ENCODE results near the gene FBLN5. TPM values are rescaled to one million over a fixed set of nuclear protein-coding genes. Genes with fewer than 3 reads are reported as not detected.

Gene FBLN5
- total and polyA plus RNA-seq, 2 of the 4 experiments (the other 2 are of a cell fraction) = 10.6 to 76.4 TPM

DNA sequence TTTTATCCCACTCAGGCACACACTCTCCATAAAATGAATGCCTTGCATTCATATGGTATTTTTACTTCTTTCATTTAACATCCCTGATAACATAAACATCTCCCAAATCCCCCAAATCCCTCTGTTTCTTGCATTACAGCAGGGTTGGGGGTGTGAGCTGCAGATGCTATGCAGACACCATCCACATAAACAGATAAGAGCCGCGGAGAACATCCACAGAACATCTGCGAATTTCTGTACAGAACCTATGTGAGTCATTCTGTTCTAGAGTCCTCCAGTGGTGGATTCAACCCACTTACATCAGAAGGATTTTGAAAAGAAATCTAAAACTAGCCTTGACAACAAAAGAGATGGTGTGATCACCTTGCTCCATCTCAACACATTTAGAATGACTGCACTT is 20.3 kb downstream of the FBLN5 start:
- Histone ChIP-seq H3K14ac (replicated peaks; ENCODE audit: low read depth, low read length) (no peak overlapping the region), H3K27ac (ENCODE audit: insufficient read depth, low read length) (no peak overlapping the region), H3K9ac (ENCODE audit: low read depth, low read length) (no peak overlapping the region), H4K91ac (ENCODE audit: insufficient read depth, low read depth, low read length) (no peak overlapping the region), H3K23ac (ENCODE audit: low read depth, low read length) (no peak overlapping the region), H2BK120ac (ENCODE audit: low read depth, low read length) (no peak overlapping the region), H2AFZ (replicated peaks; ENCODE audit: low read length, poor library complexity) (no peak overlapping the region), H2AK5ac (ENCODE audit: low read depth, low read length) (no peak overlapping the region), H3K4ac (ENCODE audit: low read depth, low read length) (no peak overlapping the region), H2AK9ac (replicated peaks; ENCODE audit: low read depth, low read length, poor library complexity) (no peak overlapping the region), H3K4me3 (ENCODE audit: insufficient read depth, low read depth, low read length) (no peak overlapping the region), H4K5ac (ENCODE audit: low read depth, low read length) (no peak overlapping the region), H2BK5ac (ENCODE audit: low read depth, low read length, poor library complexity, severe bottlenecking) (no peak overlapping the region), H3K27me3 (ENCODE audit: control insufficient read depth, insufficient read depth, low read length) (no peaks in the 10 kb centered on the region), H4K8ac (ENCODE audit: low read depth in 2 of 2, low read length in 2 of 2) (no peak overlapping the region), H3K56ac (ENCODE audit: extremely low read depth, insufficient read depth, low read length) (no peak overlapping the region), H4K20me1 (ENCODE audit: insufficient read depth, low read length) (peaks cover 36% of the 10 kb centered on the region), H3K4me1 (ENCODE audit: control insufficient read depth, insufficient read depth, low read length) (peaks cover 6% of the 10 kb centered on the region), H3K4me2 (ENCODE audit: low read depth, low read length) (no peak overlapping the region), H3K79me1 (ENCODE audit: low read depth in 1 of 2, low read length in 2 of 2) (peaks cover 9 to 65% of the 10 kb centered on the region in 2 experiments), H3K18ac (ENCODE audit: low read depth, low read length) (no peak overlapping the region), H3K9me3 (ENCODE audit: control insufficient read depth, insufficient read depth, low read length) (no peaks in the 10 kb centered on the region), H3K9me1 (ENCODE audit: insufficient read depth, low read length) (peaks cover 13% of the 10 kb centered on the region; the same call in 1 of the 2 replicates), H2BK15ac (ENCODE audit: low read depth, low read length) (no peak overlapping the region), H3K36me3 (ENCODE audit: control insufficient read depth, insufficient read depth, low read length) (peaks cover 54% of the 10 kb centered on the region), H2BK20ac (ENCODE audit: low read depth, low read length) (no peak overlapping the region)
- dilution Hi-C loops (cut with HindIII; ENCODE audit: low sequenced_read_pairs, unreplicated experiment) (no loop called here), in situ Hi-C loops (cut with MboI; ENCODE audit: low sequenced_read_pairs) (no loop called here), intact Hi-C loops (cut with micrococcal nuclease) (no loop called here)
- DNase-seq = peak; percentile 11
- CTCF ChIA-PET = no interaction called here
- no CpG with 5 or more reads among the region's 3 CpGs for WGBS, 2 experiments (ENCODE audit: extremely low coverage in 2 of 2, insufficient read length in 1 of 2)
- TF ChIP-seq, protein P1, sequence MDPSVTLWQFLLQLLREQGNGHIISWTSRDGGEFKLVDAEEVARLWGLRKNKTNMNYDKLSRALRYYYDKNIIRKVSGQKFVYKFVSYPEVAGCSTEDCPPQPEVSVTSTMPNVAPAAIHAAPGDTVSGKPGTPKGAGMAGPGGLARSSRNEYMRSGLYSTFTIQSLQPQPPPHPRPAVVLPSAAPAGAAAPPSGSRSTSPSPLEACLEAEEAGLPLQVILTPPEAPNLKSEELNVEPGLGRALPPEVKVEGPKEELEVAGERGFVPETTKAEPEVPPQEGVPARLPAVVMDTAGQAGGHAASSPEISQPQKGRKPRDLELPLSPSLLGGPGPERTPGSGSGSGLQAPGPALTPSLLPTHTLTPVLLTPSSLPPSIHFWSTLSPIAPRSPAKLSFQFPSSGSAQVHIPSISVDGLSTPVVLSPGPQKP (IDR thresholded peaks at IDR 0.05; ENCODE audit: borderline replicate concordance, low read depth, low read length) = no peak
- TF ChIP-seq RFX5 (IDR thresholded peaks at IDR 0.05; ENCODE audit: low read depth, low read length) (no peak), FOS (IDR thresholded peaks at IDR 0.05; ENCODE audit: low read depth, low read length) (no peak), CHD1 (IDR thresholded peaks at IDR 0.05; ENCODE audit: low read depth, low read length) (no peak), RAD21 (IDR thresholded peaks at IDR 0.05; ENCODE audit: low read length) (no peak), POLR2A (IDR thresholded peaks at IDR 0.05; ENCODE audit: low read depth, low read length) (no peak), MAFK (IDR thresholded peaks at IDR 0.05; ENCODE audit: low read depth, low read length) (no peak), MXI1 (IDR thresholded peaks at IDR 0.05; ENCODE audit: borderline replicate concordance, low read depth, low read length) (no peak), RCOR1 (IDR thresholded peaks at IDR 0.05; ENCODE audit: insufficient replicate concordance, low read length) (no peak), CEBPB (IDR thresholded peaks at IDR 0.05; ENCODE audit: low read depth, low read length) (no peak), NFE2L2 (IDR thresholded peaks at IDR 0.05; ENCODE audit: low read depth, low read length) (no peak), MAZ (IDR thresholded peaks at IDR 0.05; ENCODE audit: borderline replicate concordance, low read depth, low read length) (no peak), BHLHE40 (IDR thresholded peaks at IDR 0.05; ENCODE audit: low read depth, low read length) (no peak), SMC3 (IDR thresholded peaks at IDR 0.05; ENCODE audit: low read depth, low read length) (no peak)
- TF ChIP-seq, protein P2, sequence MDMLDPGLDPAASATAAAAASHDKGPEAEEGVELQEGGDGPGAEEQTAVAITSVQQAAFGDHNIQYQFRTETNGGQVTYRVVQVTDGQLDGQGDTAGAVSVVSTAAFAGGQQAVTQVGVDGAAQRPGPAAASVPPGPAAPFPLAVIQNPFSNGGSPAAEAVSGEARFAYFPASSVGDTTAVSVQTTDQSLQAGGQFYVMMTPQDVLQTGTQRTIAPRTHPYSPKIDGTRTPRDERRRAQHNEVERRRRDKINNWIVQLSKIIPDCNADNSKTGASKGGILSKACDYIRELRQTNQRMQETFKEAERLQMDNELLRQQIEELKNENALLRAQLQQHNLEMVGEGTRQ (IDR thresholded peaks at IDR 0.05; ENCODE audit: low read depth, low read length) = no peak
- TF ChIP-seq, protein P3, sequence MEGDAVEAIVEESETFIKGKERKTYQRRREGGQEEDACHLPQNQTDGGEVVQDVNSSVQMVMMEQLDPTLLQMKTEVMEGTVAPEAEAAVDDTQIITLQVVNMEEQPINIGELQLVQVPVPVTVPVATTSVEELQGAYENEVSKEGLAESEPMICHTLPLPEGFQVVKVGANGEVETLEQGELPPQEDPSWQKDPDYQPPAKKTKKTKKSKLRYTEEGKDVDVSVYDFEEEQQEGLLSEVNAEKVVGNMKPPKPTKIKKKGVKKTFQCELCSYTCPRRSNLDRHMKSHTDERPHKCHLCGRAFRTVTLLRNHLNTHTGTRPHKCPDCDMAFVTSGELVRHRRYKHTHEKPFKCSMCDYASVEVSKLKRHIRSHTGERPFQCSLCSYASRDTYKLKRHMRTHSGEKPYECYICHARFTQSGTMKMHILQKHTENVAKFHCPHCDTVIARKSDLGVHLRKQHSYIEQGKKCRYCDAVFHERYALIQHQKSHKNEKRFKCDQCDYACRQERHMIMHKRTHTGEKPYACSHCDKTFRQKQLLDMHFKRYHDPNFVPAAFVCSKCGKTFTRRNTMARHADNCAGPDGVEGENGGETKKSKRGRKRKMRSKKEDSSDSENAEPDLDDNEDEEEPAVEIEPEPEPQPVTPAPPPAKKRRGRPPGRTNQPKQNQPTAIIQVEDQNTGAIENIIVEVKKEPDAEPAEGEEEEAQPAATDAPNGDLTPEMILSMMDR (conservative IDR thresholded peaks at IDR 0.05; ENCODE audit: low read depth, low read length) = no peak
- no TSS peak for BruUV-seq (replicated peaks)
- peak; percentile 24; the same call in 1 of the 2 replicates for ATAC-seq (ENCODE audit: low read depth)
- POLR2A ChIA-PET (ENCODE audit: unreplicated experiment) = no interaction called here

Data from IMR-90 (cell line).